HG03469 (cell line): ENCODE results near the gene ZNF574.
"Not testable (repeated sequence)": the region's sequence is repeated elsewhere in the genome, so short reads cannot be mapped to it uniquely, and the experiment has no call there.

ENCODE experiments used
- ATAC-seq: cut with Tn5 transposase; IDR thresholded peaks from one replicate; pipeline ENCODE4 v1.9.1; 2021; ENCODE audit warnings: mild to moderate bottlenecking, moderate library complexity, moderate number of reproducible peaks; ENCODE audit not compliant: unreplicated experiment

Gene ZNF574

GRCh38 chr19:42096255-42096837 is 20.4 kb downstream of the ZNF574 start:
- no peak for ATAC-seq

- no peak for ATAC-seq
Measured at GRCh38 chr19:42097461-42097860, 21.5 kb downstream of the ZNF574 start.

- no peak for ATAC-seq
Measured at GRCh38 chr19:42098781-42099180, 22.8 kb downstream of the ZNF574 start.

- no peak for ATAC-seq
Measured at GRCh38 chr19:42099336-42099925, 23.5 kb downstream of the ZNF574 start.

DNA sequence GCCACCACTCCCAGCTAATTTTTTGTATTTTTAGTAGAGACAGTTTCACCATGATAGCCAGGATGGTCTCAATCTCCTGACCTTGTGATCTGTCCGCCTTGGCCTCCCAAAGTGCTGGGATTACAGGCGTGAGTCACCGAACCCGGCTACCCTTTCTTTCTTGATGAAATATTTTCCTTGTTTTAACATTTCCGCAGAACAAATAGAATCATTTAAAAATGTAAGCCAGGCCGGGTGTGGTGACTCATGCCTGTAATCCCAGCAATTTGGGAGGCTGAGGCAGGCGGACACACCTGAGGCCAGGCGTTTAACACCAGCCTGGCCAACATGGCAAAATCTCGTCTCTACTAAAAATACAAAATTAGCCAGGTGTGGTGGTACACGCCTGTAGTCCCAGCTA is 24.3 kb downstream of the ZNF574 start:
- not testable (repeated sequence) for ATAC-seq

DNA sequence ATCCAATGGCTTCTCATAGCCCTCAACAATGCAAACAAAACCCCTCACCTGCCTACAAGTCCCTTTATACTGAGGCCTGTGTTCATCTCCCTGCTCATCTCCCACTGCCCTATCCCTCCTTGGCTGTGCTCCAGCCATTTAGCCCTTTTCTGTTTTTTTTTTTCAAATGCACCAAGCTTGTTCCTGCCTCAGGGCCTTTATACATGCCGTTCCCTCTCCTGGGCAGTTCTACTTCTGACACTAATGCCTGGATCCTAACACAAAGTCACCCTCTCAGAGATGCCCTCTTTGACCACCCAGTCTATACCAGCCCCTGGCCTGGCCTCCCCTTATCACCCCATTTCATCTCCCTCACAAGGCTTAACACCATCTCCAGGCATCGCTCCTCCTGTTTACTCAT is 26.9 kb downstream of the ZNF574 start:
- ATAC-seq = no peak

GRCh38 chr19:42105368-42105767 is 29.4 kb downstream of the ZNF574 start:
- no peak for ATAC-seq

GRCh38 chr19:42108527-42109389 is 32.8 kb downstream of the ZNF574 start:
- ATAC-seq = no peak

GRCh38 chr19:42109896-42110295 is 33.9 kb downstream of the ZNF574 start:
- no peak for ATAC-seq

DNA sequence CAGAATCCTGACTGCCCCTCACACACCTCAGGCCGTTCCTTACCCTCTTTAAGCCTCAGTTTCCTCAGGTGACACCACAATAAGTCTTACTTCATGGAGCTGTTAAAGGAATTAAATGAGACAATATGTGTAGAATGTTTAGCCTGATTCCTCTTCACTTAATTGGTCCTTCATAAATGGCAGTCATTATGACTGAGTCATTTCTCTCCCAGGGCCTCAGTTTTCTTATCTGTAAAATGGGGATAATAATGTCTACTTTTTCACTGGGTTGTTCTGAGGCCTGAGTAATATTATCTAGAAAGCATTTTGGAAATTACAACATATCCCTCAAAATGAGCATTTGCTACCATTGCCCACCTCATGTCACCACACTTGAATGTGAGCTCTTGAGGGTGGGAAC is 34.7 kb downstream of the ZNF574 start:
- no peak for ATAC-seq

- ATAC-seq = no peak
Measured at GRCh38 chr19:42111384-42111783, 35.4 kb downstream of the ZNF574 start.

GRCh38 chr19:42111811-42112210 is 35.8 kb downstream of the ZNF574 start:
- ATAC-seq = no peak

DNA sequence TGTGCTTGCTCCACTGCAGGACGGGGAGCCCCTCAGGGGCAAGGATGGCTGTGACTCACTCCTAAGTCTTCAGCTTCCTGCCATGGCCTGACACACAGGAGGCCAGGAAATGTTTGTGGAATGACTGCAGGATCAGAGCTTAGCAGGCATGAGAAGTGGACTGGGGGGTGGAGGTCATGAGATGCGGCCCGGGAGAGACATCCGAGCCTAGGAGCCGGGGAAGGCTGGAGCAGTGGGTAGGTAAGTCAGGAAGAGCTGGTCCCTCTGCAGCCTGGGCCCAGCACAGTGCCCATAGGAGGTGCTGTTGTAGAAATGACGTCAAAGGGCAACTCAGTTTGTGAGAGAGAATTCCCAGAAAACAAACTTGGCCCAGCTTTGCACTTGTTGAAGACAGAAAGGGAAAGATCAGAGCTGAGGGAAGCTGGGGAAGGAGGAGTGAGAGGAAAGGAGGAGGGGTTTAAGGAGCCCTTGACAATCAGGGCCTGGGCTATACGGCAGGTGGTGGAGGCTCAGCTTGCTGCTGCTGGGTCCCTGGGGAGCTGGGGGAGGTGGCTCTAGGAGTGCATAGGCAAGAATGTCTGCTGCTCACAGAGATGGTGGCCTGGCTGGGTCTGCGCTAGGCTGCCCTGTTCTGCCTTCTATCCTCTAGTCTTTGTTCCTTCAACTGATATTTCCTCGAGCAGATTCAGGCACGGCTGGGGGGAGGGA is 37.8 kb downstream of the ZNF574 start:
- ATAC-seq = no peak

GRCh38 chr19:42114412-42114811 is 38.4 kb downstream of the ZNF574 start:
- no peak for ATAC-seq

GRCh38 chr19:42115219-42115618 is 39.3 kb downstream of the ZNF574 start:
- no peak for ATAC-seq

DNA sequence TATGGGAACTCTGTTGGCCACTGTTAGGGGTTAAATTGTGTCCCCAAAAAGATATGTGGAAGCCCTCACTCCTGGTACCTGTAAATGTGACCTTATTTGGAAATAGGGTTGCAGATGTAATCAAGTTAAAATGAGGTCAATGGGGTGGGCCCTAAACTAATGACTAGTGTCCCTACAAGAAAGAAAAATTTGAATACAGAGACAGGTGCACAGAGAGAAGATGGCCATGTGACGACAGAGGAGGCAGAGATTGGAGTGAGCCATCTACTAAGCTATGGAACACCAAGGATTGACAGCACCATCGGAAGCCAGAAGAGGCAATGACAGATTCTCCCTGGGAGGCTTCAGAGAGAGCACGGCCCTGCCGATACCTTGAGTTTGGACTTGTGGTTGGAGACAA is 39.7 kb downstream of the ZNF574 start:
- ATAC-seq = no peak

DNA sequence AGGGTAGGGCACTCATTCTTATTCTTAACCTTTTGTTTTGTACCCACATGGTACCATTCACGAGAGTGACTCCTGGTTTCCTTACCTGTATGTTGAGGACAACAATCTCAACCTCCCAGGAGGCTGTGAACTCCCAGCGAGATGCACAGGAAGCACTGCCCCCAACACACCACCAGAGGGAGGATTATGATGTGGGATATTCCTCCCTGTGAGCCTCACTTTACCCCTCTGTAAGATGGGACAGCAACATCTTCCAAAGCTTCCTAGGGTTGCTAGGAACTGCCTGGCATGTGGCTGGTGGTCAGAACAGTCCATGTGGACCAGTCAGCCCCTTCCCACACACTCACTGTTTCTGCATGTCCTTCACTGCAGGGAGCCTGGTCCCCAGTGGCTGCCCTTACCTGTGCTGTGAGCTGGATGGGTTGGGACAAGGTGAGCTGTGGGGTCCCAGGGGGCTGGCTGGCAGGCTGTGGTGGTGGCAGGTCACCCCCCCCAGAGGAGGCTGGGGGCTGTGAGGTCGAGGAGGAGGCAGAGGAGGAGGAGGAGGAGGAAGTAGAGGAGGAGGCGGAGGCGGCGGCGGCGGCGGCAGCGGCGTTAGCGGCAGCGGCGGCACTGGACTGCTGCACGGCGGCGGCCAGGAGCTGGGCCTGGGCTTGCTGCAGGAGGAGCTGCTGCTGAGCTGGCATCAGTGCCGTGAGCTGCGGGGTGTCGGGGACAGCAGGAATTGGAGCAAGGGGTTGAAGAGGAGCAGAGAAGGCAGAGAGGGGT is 40.5 kb downstream of the ZNF574 start:
- no peak for ATAC-seq

GRCh38 chr19:42117076-42117475 is 41.1 kb downstream of the ZNF574 start:
- no peak for ATAC-seq

DNA sequence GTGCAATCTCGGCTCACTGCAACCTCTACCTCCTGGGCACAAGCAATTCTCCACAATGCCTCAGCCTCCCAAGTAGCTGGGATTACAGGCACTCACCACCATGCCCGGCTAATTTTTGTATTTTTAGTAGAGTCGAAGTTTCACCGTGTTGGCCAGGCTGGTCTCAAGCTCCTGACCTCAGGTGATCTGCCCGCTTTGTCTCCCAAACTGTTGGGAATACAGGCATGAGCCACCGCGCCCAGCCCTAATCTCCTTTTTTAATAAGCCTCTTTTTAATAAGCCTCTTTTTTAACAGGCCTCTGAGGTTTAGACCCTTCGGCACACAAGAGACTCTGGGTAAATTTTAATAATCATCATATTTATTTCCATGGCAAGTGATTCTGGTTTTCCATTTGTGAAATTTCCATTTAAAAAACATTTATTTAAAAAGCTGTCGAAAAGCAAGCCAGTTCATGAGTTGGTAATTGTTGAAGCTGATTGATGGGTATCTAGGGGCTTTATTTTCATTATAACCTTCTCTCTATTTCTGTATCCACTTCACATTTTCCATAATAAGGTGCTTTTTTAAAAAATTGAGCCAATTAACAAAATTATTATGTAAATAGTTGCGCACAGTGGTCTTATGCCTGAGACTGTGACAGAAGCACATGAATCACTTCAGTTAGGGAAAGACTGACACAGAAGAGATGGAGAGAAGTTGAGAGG is 44.5 kb downstream of the ZNF574 start:
- ATAC-seq = no peak

- ATAC-seq = no peak
Measured at GRCh38 chr19:42121036-42121621, 45.2 kb downstream of the ZNF574 start.
